CD4-positive, alpha-beta T cell treated with Interleukin-12 subunit alpha and Interleukin-12 subunit beta, for 1 hour (primary cell): ENCODE measurements around the gene IQSEC1.
A peak's percentile ranks its signal among the peaks of the same experiment; 100 is the strongest.

Source experiments
- DNase-seq: peaks from one replicate; pipeline ENCODE4 v3.0.0-alpha.2; 2020

The IQSEC1 gene

DNA sequence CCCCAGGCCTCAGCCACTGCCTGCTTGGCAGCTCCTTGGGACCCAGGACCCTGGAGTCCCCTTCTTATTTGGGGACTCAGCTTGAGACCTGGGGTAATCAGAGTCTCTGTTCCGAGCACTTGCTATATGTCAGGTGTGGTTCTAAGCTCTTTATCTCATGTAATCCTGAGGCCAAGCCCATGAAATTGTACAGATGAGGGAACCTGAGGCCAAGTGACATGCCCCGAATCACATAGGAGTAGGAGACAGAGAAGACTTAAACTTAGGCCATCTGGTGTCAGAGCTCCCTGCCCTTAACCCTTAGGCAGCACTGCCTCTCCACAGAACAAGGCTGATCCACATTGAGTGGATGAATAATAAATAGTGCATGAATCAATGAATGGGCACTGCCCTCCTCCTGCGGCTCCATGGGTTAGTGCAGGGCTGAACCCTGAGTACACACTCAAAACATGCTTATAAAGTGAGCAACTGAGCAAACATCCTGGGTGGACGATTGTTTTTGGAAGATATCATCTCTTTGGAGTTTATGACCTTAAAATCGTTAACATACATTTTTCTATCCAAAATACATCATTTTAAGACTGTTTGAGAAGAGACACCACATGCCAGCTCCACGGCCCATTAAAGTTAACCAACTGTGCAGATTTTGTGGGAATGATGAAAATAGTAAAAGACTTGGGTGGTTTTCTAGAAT, 33.2 kb upstream of the IQSEC1 start:
- DNase-seq: no peak

DNA sequence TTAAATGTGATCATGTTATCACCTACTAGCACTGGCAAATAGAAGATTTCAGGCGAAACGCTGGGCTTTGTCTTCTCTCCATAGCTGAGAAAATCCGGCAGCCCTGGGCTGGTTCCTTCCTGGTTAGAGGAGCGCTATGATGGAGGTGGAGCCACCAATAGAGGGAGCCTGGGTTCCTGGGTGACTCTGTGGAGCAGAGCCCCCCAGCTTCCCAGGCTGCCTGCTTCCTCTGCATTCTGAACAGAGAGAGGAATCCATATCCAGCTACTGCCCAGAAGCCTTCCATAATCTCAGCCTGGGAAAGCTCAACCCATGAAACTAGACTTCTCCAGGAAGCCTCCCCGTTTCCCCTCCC, 32.6 kb upstream of the IQSEC1 start:
- no peak for DNase-seq

DNA sequence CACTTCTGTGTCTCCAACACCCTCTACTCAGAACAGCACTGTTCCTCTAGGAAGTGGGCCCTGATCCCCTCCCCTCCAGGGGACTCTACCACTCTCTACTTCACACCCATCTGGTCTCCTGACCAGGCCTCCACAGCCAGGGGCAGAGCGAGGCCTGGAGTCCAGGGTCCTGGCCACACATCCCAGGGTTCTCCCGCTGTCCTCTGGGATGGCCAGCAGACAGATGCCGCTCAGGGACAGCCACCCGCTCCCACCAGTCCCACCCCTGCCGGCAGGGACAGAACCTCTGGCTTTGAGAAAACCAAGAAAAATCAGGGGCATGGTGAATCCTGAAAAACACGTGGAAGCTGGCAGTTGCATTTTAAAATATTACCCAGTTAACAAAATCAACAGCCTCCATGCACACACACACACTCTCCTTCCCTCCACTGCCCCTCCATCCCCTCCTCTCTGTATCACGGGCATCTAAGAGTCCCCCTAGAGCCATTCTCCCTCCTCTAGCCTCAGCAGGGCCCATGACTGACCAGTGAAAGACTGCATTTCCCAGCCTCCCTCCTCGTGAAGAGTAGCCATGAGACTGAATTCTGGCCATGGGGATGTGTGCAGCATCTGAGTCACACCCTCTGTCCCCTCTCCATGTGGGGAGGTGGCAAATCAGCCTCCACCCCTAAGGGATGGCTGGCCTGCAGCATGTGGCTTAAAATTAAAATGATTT, 32.1 kb upstream of the IQSEC1 start:
- DNase-seq: no peak

DNA sequence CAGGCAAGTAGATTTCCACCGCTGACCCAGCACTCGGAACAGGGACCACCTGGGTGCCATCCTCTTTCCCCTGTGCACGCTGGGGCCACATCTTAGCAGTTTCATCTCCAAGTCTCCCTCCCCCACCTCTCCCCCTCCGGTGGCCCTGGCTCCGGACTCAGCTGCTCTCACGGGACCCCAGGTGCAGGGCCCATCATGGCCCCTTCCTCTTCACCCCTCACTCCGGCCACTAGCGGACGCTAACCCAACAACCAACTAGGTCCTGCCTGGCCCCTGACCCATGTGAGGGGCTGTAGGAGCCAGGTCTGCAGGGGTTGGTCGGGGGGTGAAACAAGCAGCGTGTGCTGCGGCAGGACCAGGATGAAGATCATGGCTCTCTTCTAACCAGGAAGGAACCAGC, 31.3 kb upstream of the IQSEC1 start:
- no peak for DNase-seq

DNA sequence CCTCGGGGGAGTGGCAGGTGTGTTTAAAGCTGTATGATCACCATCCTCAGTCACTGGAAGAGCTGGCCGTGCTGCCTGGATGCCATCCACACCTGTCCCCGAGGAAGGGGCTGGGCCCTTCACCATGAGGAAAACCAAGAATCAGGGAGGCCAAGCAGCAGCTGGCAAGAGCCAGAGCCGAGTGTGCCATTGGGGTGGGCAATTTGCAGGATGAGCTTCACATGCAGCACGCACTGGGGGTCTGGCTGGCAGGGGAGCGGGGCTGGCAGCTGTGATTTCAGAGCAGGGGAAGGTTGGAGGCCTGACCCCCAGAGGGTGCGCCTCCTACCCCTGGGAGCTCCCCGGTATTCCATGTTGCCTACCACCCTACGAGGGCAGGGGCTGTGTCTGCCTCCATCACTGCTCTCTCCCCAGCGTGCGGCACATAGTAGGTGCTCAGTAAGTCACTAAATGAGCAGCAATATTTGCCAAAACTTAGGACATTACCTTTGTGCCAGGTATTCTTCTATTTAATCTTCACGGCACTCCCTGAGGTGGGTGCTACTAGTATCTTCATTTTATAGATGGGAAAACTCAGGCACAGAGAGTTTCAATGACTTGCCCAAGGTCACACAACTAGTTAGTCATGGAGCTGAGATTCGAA, 30.3 kb upstream of the IQSEC1 start:
- no peak for DNase-seq

DNA sequence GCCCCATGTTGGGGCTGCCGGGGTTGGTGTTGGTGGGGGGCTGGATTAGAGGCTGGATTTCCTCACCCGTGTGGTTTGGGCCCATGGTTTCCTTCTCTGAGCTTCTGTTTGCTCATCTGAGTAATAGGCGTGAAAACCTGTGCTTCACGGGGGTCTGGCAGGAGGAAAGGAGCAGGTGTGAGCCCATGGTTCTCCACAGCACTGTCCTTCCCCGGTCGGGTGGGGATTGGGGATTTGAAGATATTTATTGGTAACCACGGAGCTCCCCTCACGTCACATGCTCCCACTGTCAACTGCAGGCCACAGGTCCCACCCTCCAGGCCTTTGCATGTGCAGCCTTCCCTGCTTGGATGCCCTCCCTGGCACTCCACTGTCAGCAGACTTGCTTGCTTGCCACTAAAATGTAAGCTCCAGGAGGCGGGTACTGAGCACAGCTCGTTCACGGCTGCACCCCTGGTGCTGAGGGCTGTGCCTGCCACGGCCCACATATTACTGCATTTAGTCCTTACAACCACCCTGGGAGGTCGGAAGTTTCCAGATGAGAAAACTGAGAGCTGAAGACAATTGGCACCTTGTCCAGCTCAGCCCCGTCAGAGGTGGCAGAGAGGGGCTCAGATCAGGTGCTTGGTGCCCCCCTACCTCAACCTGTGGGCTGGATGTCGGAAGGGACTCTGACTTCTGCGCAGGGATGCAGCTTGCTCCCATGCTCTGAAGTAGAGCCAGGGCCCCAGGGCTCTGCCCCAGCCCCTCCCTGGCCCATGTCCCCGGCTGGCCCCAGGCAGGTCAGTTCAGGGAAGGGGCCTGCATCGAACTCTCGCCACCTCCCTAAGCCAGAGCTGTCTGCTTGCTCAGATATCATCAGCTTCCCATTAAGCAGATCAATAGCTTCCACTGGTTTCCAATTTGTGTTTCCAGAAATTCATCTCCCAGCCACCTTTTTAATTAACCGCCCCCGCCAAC, 29.4 kb upstream of the IQSEC1 start:
- DNase-seq: no peak

DNA sequence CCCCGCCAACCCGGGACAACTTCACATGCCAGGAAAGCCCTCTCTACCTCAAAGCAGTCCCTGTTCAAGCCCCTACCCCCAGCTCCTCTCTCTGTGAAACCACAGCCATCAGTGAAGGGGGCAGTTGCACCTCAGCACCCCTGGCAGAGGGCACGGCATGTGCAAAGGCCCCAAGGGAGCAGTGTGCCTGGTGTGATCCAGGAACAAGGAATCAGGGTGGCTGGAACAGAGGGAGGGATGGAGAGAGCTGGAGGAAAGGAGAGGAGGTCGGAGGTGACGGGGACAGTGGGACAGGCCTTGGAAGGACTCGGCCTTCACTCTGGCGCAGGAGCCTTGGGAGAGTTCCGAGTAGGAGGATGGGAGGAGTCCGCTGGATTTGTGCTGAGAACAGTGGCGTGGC, 26.5 kb upstream of the IQSEC1 start:
- no peak for DNase-seq

DNA sequence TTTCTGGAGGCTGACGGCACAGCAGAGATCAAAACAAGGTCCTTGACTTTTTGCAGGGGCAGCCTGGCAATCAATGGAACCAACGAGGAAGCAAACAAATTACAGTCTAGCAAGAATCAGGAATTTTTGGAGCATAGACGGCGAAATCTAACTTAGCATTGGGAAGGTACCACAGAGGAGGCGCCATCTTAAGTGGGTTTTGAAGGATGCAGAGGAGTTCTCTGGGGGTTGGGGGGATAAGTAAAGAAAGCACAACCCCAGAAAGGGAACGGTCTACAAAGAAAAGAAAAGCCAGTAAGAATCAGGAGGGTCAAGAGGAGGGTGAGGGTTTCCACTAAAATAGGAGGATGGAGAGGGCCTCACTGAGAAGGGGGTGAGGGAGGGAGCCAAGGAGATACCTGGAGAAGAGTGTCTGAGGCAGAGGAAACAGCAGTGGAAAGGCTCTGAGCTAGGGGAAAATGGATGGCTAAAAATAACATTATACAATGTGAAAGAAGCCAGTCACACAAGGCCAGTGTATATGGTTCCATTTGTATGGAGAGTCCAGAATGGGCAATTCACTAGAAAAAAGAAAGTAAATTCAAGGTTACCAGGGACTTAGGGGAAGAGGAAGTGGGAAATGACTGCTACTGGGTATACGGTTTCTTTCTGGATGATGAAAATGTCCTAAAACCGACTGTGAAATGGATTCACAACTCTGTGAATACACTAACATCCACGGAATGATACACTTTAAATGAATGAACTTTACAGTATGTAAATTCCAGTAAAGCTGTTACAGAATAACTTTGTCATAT, 25.2 kb upstream of the IQSEC1 start:
- no peak for DNase-seq

DNA sequence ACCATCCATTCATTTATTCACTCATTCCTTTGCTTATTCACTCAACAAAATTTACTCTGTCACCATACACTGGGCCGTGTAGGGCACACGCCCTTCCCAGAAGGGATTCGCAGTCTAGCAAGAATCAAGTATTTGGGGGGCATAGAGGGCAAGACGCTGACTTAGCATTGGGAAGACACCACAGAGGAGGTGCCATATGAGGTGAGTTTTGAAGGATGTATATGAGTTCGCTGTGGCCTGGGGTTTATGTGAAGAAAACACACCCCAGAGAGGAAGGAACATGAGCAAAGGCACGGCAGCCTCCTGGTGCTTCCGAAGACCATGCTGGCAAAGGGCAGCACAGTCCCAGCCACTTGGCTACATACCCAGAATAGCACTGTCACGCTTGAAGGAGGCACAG, 23.1 kb upstream of the IQSEC1 start:
- DNase-seq: no peak

DNA sequence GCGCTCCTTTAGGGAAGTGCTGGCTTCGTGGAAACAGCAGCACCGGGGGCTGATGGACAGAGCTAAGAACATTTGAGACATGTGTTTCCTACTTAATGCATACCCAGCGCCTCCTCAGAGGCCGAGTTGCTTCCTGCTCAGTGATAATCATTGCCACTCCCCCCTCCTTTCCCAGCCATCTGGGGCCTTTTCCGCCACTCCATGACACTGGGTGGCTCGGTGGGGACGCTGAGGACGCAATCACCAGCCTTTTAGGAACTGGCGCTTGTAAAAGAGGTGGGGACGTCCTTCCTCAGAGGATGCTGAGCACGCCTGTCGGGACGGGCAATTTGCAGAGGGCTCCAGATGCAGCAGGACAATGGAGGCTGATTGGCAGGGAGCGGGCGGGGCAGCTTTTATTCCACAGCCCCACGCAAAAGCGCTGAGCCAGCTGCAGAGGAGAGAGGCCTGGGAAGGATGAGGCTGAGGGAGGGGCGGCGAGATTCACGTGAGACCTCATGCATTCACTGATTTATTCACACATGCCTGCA, 22.2 kb upstream of the IQSEC1 start:
- no peak for DNase-seq

DNA sequence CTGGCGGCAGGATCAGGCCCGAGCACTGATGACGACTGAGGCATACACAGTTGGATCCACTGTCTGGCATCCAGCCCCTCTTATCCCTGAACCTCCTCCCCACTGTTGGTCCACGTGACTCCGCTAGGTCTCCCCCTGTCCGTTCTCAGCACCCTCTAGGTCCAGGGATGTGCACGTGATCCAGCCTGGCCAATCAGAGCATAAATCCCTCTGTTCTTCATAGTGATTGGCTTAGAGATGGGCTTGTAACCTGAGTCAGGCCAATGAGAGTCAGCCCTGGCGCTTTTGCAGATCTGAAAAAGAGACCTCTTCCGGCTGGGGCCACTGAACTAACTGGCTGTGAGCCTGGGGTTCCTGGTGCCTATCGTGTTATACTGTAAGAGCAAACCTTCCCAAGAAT, 20.5 kb upstream of the IQSEC1 start:
- DNase-seq: no peak

DNA sequence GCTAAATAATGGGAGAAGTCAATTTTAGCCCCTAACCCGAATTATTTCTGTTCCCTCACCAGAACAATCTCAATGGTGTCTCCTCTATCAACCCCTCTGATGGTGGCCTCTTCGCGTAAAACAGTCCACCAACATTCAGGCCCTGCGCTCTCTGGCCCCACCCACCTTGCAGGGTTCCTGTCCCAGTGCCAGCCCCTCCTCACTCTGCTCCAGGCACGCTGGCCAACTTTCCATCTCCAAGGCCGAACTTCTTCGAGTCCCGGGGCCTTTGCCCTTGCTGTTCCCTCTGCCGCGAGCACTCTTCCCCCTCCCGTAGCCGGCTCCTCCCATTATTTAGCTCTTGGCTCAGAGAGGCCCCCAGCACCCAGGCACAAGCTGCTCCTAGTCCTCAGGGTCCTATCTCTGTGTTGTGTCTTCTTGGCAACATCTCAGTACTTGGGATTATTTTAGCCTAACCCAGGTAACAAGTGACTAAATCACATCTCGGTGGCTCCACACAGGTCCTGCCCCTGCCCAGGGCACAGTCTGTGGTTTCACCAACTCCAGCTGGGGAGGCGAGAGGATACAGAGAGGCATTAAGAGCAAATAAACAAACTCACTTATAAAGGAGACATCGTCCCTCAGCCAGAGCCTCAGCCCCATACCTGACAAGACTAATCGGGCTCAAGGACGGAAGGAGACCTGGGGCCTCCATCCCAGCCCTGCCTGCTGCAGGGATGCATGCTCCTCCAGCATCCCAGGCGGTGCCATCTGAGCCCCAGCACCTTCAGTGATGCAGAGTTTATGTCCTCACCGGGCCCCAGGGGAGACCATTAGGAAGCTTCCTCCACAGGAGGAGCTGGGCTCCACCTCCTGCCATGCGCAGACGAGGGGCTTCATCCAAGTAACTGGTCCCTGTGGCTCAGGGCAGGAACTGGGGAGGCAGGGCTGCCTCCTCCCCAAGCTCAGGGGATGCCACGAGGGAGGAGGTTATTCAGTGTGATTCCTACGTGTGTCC, 19.7 kb upstream of the IQSEC1 start:
- DNase-seq: no peak

DNA sequence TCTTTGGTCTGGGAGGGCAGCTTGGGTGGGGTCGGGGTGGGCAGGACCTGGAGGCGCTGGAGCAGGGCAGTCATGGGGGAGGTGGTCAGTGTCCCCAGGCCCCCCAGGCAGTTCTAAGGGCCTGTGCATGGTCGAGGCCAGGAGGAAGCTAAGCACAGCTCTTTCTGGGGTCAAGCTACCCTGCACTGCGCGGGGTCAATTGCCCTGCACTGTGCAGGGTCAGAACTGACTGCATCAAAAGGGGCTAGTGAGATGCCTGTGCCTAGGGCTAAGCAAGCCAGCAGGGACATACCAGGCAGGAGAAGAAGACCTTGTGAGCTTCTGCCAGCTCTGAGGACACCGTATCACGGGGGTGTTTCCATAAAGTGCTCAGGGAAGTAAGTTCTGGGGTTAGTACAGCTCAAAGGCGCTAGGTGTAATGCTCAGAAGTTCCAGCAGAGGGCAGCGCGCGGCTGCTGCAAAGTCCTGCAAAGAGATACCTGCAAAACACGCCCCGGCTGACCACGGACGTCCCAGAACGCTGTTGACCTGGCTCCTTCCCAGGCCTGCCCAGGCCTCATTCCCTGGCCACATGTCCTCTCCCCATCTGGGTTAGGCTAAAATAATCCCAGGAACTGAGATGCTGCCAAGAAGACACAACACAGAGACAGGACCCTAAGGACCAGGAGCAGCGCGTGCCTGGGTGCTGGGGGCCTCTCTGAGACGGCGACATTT, 18.8 kb upstream of the IQSEC1 start:
- DNase-seq: peak; percentile 83

DNA sequence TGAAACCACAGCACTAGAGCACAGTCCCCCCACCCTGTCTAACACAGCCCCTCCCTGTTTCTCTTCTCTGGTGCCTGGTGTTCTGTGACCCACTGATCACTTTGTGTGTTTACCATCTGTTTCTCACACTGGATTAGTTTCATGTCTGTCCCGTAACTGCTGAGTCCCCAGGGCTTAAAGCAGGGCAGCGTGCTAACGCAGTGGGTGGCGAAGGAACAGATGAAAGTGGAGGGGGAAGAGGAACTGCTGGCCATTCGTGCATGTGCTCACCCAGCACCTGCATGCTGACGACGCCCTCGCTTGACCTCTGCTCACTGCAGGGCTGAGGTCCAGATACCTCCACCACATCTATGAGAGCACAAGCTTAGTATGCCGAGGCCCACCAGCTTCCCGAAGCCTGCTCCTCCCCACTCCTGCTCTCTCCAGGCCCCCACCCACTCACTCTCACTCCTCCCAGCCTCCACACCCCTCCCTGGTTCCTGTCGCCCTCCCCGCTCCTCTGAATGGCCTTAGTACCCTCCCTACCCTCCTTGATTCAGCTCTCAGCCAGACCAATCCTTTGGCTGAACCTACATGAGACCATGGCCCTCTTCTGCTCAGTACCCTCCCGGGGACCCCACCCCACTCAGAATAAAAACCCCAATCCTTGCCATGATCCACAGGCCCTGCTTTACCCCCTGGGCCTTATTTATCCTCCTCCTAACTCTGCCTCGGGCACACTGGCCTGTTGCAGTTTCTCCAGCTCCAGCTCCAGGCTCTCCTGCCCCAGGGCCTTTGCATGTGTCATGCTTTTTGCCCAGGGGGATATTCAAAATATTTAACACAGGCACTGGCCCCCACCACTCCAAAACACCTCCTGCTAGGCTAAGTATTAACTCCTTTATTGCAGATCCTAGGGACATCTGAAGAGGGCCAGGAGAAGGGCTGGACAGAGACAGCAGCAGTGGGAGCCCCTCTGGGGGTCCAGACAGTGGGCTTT, 15.1 kb upstream of the IQSEC1 start:
- no peak for DNase-seq

DNA sequence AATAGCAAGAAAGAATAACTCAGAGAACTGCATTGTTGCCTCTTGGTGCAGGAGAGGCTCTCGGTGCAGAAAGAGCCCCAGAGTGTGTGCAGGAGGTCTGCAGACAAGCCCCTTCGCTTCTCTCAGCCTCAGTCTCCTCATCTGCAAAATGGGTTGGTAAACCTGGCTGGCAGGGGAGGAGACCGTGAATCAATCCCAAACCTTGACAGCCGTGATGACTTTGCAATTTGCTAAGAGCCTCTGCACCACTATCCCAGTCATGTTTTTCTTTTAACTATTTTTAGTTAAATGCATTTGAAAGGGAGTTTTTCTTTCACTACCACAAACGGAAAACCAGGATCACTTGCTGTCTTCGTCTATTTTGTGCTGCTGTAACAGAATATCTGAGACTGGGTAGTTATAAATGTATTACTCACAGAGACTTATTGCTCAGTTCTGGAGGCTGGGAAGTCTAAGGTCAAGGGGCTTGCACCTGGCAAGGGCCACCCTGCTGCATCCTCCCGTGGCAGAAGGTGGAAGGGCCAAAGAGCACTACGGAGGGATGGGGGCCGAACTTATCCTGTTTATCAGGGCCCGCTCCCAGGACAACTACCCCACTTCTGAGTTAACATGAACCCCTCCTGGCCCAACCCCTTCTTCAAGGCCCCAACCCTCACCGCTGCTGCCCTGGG, 14.2 kb upstream of the IQSEC1 start:
- DNase-seq: no peak

DNA sequence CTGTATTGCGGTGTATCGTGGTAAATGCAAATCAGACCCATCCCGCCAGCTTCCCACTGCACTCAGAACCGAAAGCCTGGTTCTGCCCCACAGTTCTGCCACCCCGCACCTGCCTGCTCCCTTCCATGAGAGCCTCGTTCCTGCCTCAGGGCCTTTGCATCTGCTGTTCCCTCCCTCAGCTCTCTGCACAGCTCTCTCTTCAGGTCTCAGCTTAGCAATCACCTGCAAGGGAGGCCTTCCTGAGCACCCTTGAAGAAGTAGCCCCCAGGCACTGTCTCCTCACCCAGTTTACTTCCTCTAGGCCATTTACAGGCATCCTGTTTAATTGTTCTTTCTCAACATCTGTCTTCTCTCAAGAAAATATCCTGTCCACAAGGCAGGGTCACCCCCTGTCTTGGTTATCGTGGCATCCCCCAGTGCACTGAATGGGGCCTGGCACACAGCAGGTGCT, 13.3 kb upstream of the IQSEC1 start:
- DNase-seq: no peak

DNA sequence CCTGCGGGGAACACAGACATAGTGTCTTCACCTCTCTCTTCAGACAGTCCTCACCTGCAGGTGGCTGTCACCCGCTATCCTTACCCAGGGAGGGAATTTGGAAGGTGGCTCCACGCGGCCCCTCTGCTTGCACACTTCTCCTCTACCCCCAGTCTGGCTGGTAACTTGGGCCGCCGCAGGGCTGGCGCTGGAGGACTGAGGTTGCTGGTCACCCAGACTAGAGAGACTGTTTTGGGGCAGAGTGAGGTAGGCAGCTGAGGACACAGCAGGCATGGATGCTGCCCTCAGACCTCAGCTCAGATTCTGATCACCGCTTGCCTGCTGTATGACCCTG, 12.6 kb upstream of the IQSEC1 start:
- DNase-seq: no peak
